WI38 (cell line): ENCODE results near the gene ARGFX.
"Not testable (repeated sequence)": the region's sequence is repeated elsewhere in the genome, so short reads cannot be mapped to it uniquely, and the experiment has no call there.

ENCODE experiments used
- H3K4me3 ChIP-seq: 2 replicates; pipeline ENCODE4 v1.5.1; 2011; ENCODE audit warnings: low read depth, mild to moderate bottlenecking, control low read depth, low read length
- TF ChIP-seq, protein P1 (sequence below): IDR thresholded peaks from 2 replicates; pipeline ENCODE4 v1.5.1; 2012; ENCODE audit warnings: low read depth, mild to moderate bottlenecking, control low read depth, low read length

ARGFX gene

DNA sequence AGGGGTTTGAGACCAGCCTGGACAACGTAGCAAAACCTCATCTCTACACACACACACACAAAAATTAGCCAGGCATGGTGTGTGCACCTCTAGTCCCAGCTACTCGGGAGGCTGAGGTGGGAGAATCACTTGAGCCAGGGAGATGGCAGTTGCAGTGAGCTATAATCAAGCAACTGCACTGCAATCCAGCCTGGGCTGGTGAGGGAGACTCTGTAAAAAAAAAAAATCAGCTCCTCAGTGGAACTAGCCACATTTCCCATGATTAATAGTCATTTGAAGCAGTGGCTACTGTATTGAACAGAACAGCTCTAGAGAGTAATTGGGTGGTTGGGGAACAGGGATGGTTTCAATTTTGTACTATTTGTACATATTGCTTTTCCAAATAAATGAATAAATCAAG, 13.9 kb downstream of the ARGFX start:
- no peak overlapping the region for H3K4me3 ChIP-seq
- TF ChIP-seq, protein P1, sequence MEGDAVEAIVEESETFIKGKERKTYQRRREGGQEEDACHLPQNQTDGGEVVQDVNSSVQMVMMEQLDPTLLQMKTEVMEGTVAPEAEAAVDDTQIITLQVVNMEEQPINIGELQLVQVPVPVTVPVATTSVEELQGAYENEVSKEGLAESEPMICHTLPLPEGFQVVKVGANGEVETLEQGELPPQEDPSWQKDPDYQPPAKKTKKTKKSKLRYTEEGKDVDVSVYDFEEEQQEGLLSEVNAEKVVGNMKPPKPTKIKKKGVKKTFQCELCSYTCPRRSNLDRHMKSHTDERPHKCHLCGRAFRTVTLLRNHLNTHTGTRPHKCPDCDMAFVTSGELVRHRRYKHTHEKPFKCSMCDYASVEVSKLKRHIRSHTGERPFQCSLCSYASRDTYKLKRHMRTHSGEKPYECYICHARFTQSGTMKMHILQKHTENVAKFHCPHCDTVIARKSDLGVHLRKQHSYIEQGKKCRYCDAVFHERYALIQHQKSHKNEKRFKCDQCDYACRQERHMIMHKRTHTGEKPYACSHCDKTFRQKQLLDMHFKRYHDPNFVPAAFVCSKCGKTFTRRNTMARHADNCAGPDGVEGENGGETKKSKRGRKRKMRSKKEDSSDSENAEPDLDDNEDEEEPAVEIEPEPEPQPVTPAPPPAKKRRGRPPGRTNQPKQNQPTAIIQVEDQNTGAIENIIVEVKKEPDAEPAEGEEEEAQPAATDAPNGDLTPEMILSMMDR: no peak

DNA sequence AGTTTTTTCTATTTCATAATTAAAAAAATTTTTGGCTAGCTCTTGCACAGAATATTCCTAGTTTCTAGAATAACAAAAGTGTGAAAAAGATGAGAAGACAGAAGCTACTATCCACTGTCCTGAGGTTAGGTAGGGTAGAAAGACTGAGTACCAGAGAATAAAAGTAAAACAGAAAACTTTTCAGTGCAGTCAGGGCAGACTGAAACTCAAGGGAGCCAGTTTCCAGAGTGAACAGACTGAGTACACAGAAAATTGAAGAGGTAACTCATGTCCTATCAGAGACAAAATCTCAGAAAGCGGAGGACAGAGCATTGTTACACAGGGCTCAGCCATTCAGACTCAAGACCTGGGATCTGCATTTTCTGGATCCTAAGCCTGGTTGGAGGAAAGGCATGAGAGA, 16.7 kb downstream of the ARGFX start:
- H3K4me3 ChIP-seq: no peak overlapping the region
- TF ChIP-seq, protein P1: no peak

DNA sequence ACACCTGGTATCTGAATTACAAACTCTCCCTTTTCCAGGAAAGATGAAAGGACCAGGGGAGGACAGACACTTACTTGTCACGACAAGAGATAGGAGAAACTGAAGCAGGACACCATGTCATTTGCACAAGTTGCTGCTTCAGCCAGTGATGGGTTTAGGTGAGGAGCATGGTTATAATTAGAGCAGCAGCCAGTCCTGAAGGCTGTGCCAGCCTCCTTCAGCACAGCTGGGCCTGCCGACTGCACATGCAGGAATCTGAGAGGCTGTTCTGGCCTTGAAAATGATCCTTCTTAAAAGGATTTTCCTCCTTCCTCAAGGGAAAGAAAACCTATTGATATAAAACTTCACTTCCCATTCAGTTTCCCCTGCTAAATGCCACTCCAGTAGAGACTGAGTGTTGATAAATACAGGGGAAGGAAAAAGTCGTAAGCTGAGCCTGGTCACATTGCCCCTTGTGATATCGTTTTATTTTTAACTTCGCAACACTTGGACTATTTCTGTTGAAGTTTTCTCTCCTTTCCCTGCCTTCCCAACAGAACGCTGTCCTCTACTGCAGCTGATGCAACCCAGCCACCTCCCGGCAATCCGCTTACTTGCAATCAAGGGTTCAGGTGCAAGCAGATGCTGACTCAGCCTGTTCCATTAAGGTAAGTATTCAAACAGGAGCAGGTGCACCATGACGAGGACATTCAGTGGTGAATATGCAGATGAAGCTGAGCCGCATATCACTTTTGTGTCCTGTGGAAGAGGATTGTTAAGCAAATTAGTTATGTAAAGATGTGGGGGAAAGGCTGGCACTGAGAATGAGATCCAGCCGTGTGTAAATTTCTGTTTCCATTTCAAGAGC, 25.3 kb downstream of the ARGFX start, which contains the start of gene FBXO40:
TSS of gene FBXO40 (plus strand) at position 524 of the 847 bp plus-strand sequence. CDS start 27,197 bp downstream, outside the sequence.
- H3K4me3 ChIP-seq: no peak within 1 kb of the TSS
- TF ChIP-seq, protein P1: no peak

DNA sequence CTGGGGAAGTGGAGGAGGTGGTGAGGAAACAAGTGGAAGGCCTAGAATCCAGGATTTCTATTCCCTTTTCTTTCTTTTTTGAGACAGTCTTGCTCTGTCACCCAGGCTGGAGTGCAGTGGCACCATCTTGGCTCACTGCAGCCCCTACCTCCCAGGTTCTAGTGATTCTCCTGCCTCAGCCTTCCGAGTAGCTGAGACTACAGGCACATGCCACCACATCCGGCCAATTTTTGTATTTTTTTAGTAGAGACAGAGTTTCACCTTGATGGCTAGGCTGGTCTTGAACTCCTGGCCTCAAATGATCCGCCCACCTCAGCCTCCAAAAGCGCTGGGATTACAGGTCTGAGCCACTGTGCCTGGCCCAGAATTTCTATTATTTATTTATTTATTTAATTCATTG, 26.1 kb downstream of the ARGFX start:
- H3K4me3 ChIP-seq: not testable (repeated sequence)

DNA sequence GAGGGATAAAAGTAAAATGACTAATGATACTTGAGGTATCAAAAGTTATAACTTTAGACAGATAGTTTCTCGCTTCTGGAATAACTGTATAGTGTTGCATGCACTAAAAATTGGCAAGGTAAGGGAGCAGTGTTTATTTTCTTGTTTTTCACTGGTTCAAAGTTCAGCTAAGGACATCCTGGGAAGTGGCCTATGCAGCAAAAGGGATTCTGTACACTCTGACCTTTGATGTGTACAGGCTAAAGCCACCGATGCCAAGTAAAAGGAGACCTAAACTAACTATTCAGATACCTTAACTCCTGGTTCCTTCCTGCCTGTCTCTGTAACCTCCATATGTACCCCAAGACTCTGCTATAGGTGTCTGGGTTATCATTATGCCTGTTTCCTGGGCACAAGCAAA, 27.1 kb downstream of the ARGFX start:
- TF ChIP-seq, protein P1: no peak
- H3K4me3 ChIP-seq: no peak overlapping the region

DNA sequence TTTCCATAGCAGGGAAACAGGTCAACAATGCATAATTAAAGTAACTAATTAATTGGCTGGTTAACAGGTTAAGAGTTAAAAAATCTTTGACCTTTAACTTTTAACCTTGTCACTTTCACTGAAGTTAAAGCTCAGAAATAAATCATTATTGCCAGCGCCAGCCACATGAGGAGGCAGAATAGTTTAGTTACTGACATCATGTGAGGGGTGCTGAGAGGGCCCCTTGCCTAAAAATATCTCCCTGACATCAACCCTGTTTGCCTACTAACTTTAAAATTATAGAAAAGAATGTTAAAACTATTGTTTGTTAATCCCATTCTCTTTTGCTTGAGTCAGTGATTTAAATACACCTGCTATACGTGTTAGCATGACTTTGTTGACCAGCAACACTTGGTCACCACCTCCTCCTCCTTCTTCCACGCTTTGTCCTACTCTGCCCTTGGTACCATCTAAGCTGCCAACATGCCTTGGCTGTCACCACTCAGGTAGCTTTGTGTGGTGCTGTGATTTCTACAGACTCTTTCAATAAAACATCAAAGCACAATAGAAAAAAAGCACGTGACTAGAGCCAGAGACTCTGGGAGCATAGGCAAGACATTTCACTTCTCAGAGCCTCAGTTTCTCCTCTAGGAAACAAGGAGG, 28.1 kb downstream of the ARGFX start:
- no peak overlapping the region for H3K4me3 ChIP-seq
- TF ChIP-seq, protein P1: no peak

DNA sequence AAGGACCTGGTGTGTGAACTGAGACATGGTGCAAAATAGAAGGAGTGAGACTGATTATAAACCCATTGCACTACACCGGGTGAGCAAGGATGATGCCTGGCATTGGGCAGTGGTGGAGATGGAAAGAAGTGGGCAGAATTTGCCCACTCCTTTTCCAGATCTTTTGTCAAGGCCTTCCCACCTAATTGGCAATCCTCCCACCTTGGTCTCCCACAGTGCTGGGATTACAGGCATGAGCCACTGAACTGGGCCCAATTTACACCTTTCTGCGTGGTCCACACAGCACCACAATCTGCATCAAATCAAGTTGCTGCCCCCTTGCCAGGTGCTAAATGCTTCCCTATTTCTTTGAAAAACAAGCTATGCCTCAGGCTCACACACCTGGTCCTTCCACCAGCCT, 30.8 kb downstream of the ARGFX start:
- H3K4me3 ChIP-seq: no peak overlapping the region
- TF ChIP-seq, protein P1: no peak

DNA sequence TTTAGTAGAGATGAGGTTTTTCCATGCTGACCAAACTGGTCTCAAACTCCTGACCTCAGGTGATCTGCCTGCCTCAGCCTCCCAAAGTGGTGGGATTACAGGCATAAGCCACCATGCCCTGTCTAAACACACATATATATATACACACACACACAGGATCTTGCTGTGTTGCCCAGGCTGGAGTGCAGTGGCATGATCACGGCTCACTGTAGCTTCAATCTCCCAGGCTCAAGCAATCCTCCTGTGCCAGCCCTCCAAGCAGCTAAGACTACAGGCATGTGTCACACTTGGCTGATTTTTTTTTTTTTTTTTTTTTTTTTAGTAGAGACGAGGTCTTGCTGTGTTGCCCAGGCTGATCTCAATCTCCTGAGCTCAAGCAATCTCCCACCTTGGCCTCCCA, 32.2 kb downstream of the ARGFX start:
- H3K4me3 ChIP-seq: not testable (repeated sequence)
